Vagina (tissue), 2 donors: Measurements from ENCODE around the gene CEP104.

Experiments
- POLR2A ChIP-seq, 2 donors: fragments of 450-650 bp; IDR thresholded peaks; one replicate each; pipeline ENCODE4 v1.6.1; 2017; ENCODE audit warnings: antibody characterized with exemption in 2 of 2, mild to moderate bottlenecking in 2 of 2, moderate library complexity in 2 of 2
- POLR2AphosphoS5 ChIP-seq, 2 donors: sonication (generic); formaldehyde crosslinking; IDR thresholded peaks; one replicate each; pipeline ENCODE4 v1.9.0; 2017; ENCODE audit warnings: antibody characterized with exemption in 2 of 2, mild to moderate bottlenecking in 2 of 2, low read depth in 1 of 2; ENCODE audit not compliant: insufficient read depth in 1 of 2
- TF ChIP-seq, protein P1 (sequence below), 3 experiments: fragments of 450-650 bp in 2 of 3; fragments of 200-600 bp in 1 of 3; sonication (generic) in 1 of 3; IDR thresholded peaks; one replicate each; pipeline ENCODE4 v1.5.1; 2017 to 2019; ENCODE audit warnings: antibody characterized with exemption in 3 of 3, mild to moderate bottlenecking in 2 of 3, moderate library complexity in 2 of 3

- TF ChIP-seq, protein P1, sequence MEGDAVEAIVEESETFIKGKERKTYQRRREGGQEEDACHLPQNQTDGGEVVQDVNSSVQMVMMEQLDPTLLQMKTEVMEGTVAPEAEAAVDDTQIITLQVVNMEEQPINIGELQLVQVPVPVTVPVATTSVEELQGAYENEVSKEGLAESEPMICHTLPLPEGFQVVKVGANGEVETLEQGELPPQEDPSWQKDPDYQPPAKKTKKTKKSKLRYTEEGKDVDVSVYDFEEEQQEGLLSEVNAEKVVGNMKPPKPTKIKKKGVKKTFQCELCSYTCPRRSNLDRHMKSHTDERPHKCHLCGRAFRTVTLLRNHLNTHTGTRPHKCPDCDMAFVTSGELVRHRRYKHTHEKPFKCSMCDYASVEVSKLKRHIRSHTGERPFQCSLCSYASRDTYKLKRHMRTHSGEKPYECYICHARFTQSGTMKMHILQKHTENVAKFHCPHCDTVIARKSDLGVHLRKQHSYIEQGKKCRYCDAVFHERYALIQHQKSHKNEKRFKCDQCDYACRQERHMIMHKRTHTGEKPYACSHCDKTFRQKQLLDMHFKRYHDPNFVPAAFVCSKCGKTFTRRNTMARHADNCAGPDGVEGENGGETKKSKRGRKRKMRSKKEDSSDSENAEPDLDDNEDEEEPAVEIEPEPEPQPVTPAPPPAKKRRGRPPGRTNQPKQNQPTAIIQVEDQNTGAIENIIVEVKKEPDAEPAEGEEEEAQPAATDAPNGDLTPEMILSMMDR (IDR thresholded peaks at IDR 0.05): no peak
- TF ChIP-seq POLR2A (IDR thresholded peaks at IDR 0.05) (no peak), POLR2AphosphoS5 (IDR thresholded peaks at IDR 0.05; ENCODE audit: insufficient read depth in 1 of 2, low read depth in 1 of 2) (no peak)
Measured at GRCh38 chr1:3895279-3895950, 38.4 kb upstream of the CEP104 start.
